H4 (cell line): ENCODE measurements around the gene MAST3. TPM values are rescaled to one million over a fixed set of nuclear protein-coding genes. Genes with fewer than 3 reads are reported as not detected.
A peak's percentile ranks its signal among the peaks of the same experiment; 100 is the strongest.
"Not testable (repeated sequence)": the region's sequence is repeated elsewhere in the genome, so short reads cannot be mapped to it uniquely, and the experiment has no call there.

Experiments
- DNase-seq: peaks from one replicate; pipeline ENCODE4 v3.0.0-alpha.2; 2015; ENCODE audit warnings: low spot score
- total RNA-seq: library from RNA; depleted of rRNA; stranded (reverse); fragments of >200 nt; shearing (Covaris generic); gene quantifications from 2 replicates; pipeline ENCODE4 v1.2.3, GENCODE V29; 2014

MAST3 gene
- total RNA-seq, 1 experiment from 2014 or later, result 3.1 TPM

GRCh38 chr19:18157465-18158063, 60.0 kb downstream of the MAST3 start:
- DNase-seq, result no peak

- DNase-seq, result no peak
Observed at GRCh38 chr19:18158467-18158866, 60.9 kb downstream of the MAST3 start.

DNA sequence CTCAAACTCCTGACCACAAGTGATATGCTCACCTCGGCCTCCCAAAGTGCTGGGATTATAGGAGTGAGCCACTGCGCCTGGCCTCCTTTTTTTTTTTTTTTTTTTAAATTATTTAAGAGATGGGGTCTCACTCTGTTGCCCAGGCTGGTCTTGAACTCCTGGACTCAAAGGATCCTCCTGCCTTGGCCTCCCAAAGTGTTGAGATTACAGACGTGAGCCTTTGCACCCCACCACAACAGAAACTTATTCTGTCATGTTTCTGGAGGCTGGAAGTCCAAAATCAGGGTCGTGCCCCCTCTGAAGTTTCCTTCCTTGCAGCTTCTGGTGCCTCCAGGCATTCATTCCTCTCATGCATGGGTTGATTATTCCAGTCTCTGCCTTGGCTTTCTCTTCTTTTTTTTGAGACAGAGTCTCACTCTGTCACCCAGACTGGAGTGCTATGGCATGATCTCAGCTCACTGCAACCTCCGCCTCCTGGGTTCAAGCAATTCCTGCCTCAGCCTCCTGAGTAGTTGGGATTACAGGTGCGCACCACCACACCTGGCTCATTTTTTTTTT, 61.6 kb downstream of the MAST3 start:
- DNase-seq, result not testable (repeated sequence)

- no peak for DNase-seq
Observed at GRCh38 chr19:18159810-18160209, 62.2 kb downstream of the MAST3 start.

- DNase-seq, result no peak
Observed at GRCh38 chr19:18160493-18160970, 63.0 kb downstream of the MAST3 start.

GRCh38 chr19:18160971-18161635, 63.5 kb downstream of the MAST3 start:
- DNase-seq, result no peak

DNA sequence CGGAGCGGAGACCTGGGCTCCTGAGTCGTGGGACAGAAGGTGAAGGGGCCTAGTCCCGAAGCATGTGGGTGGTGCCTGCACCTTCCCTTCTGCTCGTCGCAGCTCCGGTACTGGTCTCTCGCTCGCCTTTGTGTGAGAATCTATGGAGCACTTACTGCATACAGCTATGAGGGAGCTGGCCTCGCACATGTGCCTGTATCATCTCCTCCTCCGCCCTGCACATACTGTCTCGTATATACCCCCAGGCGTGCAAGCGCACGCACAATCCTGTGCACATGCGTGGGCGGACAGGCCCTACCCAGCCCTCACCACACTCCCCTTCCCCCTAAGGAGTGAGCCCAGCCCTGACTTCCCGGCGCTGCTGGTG, 64.0 kb downstream of the MAST3 start:
- DNase-seq, result no peak

DNA sequence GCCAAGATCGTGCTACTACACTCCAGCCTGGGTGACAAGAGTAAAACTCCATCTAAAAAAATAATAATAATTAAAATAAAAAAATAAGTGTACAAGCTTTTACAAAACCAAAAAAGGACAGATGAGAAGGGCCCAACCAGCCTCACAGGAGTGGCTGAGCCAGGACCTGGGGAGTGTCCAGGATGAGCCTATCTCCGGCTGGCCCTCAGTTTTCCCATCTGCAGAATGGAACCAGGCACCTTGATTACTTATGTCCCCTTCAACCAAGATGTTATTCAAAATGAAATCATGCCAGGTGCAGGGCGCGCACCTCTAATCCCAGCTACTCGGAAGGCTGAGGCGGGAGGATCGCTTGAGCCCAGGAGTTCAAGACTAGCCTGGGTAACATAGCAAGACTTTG, 66.5 kb downstream of the MAST3 start:
- no peak for DNase-seq

DNA sequence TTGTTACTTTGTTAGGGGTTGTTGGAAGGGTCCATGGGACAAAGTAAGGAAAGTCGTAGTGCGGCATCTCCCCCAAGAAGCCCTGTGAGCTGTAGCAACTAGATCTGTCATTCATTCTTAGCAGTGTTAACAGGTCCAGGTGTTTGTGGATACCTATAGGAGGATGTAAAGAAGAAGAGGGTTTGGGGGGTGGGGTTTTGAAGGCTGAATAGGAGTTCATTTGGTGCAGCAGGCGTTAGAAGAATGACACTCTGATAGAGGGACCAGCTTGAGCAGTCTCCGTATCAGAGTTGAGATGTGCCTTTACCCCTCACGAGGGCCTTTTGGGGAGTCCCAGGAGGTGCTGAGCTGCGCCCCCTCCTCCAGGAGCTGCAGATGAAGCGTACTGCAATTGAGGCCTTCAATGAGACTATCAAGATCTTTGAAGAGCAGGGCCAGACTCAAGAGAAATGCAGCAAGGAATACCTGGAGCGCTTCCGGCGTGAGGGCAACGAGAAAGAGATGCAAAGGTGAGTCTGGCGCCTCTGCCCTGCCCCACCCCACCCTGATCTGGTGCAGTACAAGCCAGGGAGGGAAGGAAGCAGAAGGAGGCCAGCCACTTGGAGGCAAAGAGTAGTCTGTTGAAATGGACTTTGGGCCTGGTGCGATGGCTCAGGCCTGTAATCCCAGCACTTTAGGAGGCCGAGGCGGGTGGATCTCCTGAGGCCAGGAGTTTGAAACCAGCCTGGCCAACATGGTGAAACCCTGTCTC, 68.4 kb downstream of the MAST3 start:
- no peak for DNase-seq

DNA sequence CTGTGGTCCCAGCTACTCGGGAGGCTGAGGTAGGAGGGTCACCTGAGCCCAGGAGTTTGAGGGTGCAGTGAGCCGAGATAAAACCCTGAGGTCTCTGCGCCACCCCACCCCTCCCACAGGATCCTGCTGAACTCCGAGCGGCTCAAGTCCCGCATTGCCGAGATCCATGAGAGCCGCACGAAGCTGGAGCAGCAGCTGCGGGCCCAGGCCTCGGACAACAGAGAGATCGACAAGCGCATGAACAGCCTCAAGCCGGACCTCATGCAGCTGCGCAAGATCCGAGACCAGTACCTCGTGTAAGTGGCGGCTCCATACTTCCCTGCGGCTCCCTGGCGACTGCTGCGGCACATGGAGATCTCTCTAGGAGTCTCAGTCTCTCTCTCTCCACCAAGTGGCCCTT, 69.4 kb downstream of the MAST3 start:
- no peak for DNase-seq

DNA sequence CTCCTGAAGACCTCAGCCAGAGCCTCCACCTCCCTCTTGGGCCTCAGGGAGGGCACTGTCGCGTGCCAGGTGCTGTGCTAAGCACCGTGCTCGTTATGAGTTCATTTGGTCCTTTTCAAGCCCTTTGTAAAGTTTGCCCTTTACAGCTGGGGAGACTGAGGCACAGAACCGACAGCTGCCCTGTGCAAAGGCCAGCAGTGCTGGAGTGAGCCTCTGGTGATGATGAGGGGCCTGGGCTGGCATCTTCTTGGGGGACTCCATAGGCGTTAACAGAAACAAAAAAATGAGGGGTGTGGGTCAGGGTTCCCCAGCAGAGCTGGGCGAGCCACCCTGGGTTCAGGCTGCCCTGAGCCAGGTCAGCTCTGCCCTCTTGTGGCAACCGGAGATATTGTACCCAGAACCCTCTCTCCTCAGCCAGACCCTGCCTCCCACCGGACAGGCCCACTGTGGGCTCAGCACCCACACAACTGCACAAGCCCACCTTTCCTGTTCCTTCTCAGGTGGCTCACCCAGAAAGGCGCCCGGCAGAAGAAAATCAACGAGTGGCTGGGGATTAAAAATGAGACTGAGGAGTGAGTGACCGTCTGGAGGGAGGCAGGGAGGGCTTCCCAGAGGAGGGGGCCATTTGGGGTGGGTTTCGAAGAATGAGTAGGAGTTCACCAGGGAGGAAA, 70.5 kb downstream of the MAST3 start:
- no peak for DNase-seq

- DNase-seq, result no peak
Observed at GRCh38 chr19:18168673-18169381, 71.2 kb downstream of the MAST3 start.

- no peak for DNase-seq
Observed at GRCh38 chr19:18170714-18171255, 73.2 kb downstream of the MAST3 start.

DNA sequence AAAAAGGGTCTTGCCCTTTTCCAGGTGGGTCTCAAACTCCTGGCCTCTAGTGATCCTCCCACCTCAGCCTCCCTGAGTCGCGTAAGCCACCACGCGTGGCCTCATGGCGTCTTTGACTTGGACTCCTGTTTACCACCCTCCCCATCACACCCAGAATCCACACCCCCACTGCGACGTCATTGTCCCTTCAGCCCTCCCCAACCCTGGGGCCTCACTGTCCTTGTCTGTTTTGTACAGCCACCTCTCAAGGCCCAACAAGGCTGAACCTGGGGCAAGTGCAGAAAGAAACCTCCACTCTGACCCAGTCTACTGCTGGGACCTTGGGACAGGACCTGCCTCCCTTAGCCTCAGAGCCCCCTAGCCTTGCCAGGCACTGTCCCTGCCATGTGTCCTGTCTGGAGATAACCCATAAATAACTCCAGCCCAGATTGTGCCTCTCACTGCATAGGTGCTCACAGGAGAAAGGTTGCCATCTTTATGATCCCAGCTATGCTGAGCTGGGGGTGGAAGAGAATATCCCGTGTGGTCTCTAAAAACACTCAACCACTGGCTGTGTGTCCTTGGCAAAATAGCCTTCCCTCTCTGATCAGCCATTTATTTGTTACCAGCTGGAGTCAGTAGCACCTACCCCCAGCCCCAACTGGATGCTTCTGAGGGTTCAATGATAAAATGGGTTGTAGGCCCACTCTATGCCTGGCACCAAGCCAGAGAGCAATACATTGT, 74.2 kb downstream of the MAST3 start:
- DNase-seq, result no peak

DNA sequence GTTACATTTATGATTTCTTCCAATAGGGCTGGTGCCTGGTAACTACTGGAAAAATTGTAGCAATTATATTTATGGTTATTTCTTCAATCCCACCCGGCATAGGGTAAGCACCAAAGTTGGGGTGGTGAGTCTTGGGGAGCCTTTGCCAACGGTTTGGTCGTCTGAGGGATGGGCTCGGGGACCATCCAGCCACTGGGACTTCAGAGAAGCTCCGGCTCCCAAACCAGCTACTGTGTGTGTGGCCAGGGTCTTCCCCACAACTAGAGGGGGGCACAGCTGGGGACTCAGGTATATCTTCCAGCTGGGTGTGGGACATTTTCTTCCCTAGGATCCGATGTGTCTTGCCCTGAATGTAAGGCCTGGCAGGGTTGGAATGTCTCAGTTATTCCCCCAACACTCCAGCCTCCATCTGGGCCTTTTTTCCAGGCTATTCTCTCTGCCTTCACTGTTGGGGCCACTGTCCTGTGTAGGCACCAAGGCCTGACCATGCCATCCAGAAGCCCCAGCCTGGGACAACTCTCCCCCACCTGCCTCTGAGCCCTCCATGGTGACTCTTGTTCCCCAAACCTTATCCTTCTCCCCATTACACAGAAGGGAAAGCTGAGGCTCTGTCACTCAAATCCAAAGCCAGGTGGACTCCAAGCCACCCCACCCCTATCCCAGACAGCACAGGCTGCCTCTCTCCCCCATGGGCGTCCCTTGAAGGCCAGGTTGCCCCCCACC, 74.9 kb downstream of the MAST3 start:
- no peak for DNase-seq

DNA sequence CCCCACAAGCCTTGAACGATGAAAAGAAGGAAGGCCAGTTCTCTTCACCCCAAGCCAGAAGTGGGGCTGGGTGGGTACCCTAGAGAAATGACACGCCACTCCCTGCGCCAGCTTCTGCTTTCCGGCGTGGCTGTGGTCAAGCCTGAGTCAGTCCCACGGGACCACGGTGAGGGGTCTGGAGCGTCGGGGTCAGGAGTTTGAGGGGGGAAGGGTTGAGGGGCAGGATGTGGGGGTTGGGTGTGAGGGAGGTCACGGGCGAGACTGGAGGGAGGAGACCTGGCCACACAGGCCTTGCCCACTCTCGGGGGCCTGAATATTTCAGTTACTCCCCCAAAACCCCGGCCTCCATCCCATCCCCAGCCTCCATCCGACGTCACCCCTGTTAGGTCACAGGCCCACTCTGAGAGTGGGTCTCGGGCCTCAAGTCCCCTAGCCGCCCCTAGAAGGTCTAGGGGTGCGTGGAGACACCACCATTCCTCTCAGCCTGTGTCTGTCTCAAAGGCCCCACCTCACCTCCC, 75.5 kb downstream of the MAST3 start:
- DNase-seq, result no peak

GRCh38 chr19:18173572-18174288, 76.2 kb downstream of the MAST3 start, which contains the start of gene IFI30:
Gene IFI30 (plus strand): TSS chr19:18173813. CDS start chr19:18173842, 29 bp downstream.
- DNase-seq, result peak; percentile 73

DNA sequence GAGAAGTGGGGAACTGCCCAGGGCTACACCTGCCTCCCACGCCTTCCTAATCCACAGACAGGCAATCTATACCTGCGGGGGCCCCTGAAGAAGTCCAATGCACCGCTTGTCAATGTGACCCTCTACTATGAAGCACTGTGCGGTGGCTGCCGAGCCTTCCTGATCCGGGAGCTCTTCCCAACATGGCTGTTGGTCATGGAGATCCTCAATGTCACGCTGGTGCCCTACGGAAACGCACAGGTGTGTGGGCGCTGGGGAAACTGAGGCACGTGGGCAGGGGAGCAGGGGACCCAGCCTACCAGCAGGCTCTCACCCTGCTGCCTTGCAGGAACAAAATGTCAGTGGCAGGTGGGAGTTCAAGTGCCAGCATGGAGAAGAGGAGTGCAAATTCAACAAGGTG, 77.4 kb downstream of the MAST3 start:
- DNase-seq, result no peak
